ENCODE results near the gene MED14. TPM values are rescaled to one million over a fixed set of nuclear protein-coding genes. Genes with fewer than 3 reads are reported as not detected.

The MED14 gene
- polyA plus RNA-seq, 2 donors: 7.4 to 9.8 TPM

- Histone ChIP-seq H3K36me3 (ENCODE audit: control insufficient read depth in 2 of 2, insufficient read depth in 2 of 2, low read length in 1 of 2) (peaks cover 0 to 3% of the 10 kb centered on the region in 2 donors), H3K27ac (ENCODE audit: low read depth in 2 of 2, low read length in 1 of 2) (no peak overlapping the region)
These were observed 51.2 kb downstream of the MED14 start for GRCh38 chrX:40684092-40684491.

GRCh38 chrX:40683245-40683644 lies 52.1 kb downstream of the MED14 start:
- Histone ChIP-seq H3K27ac (ENCODE audit: low read depth in 2 of 2, low read length in 1 of 2) (no peak overlapping the region), H3K9me3 (ENCODE audit: control insufficient read depth in 2 of 2, insufficient read depth in 1 of 2, low read depth in 1 of 2, low read length in 1 of 2) (no peaks in the 10 kb centered on the region), H3K4me1 (ENCODE audit: control insufficient read depth in 2 of 2, insufficient read depth in 2 of 2, low read length in 1 of 2) (no peaks in the 10 kb centered on the region), H3K36me3 (ENCODE audit: control insufficient read depth in 2 of 2, insufficient read depth in 2 of 2, low read length in 1 of 2) (peaks cover 0 to 3% of the 10 kb centered on the region in 2 donors), H3K4me3 (ENCODE audit: low read depth in 1 of 2, low read length in 2 of 2) (no peak overlapping the region), H3K27me3 (ENCODE audit: control insufficient read depth in 1 of 2, insufficient read depth in 2 of 2, low read length in 2 of 2) (peaks cover 0 to 6% of the 10 kb centered on the region in 2 donors)
- 92 to 93% methylated on average over 3 of the region's 3 CpGs for WGBS, 2 donors

More at GRCh38 chrX:40684092-40684491, 51.2 kb downstream of the MED14 start:
- no peaks in the 10 kb centered on the region for H3K9me3 ChIP-seq (ENCODE audit: control insufficient read depth in 2 of 2, insufficient read depth in 1 of 2, low read depth in 1 of 2, low read length in 1 of 2)
- 92 to 95% methylated on average over 1 of the region's 1 CpG for WGBS, 2 donors
- H3K4me1 ChIP-seq (ENCODE audit: control insufficient read depth in 2 of 2, insufficient read depth in 2 of 2, low read length in 1 of 2): no peaks in the 10 kb centered on the region
- peaks cover 0 to 6% of the 10 kb centered on the region in 2 donors for H3K27me3 ChIP-seq (ENCODE audit: control insufficient read depth in 1 of 2, insufficient read depth in 2 of 2, low read length in 2 of 2)
- no peak overlapping the region for H3K4me3 ChIP-seq (ENCODE audit: low read depth in 1 of 2, low read length in 2 of 2)

DNA sequence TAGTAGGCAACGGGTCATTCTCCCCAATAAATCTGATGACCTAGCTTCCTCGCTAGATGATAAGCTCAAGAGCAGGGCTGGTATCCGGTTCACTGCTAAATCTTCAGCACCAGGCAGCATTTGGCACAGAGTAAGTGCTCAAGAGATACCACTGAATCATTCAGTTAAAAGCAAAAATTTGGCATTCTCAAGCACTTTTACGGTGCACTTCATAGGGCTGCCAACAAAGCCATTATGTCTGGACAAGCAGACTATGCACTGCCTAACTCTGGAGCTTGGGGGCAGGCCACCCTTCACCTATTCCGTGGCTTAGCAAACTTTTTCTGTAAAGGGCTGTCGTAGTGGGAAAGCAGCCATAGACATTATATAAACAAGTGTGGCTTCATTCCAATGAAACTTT lies 64.2 kb downstream of the MED14 start:
- no peaks in the 10 kb centered on the region for H3K27me3 ChIP-seq (ENCODE audit: control insufficient read depth in 1 of 2, insufficient read depth in 2 of 2, low read length in 2 of 2)
- H3K9me3 ChIP-seq (ENCODE audit: control insufficient read depth in 2 of 2, insufficient read depth in 1 of 2, low read depth in 1 of 2, low read length in 1 of 2): no peaks in the 10 kb centered on the region
- WGBS, 2 donors: 49 to 60% methylated on average over 6 of the region's 6 CpGs
- H3K27ac ChIP-seq (ENCODE audit: low read depth in 2 of 2, low read length in 1 of 2): no peak overlapping the region
- H3K4me3 ChIP-seq (ENCODE audit: low read depth in 1 of 2, low read length in 2 of 2): no peak overlapping the region
- H3K36me3 ChIP-seq (ENCODE audit: control insufficient read depth in 2 of 2, insufficient read depth in 2 of 2, low read length in 1 of 2): peaks cover 7 to 9% of the 10 kb centered on the region in 2 donors
- H3K4me1 ChIP-seq (ENCODE audit: control insufficient read depth in 2 of 2, insufficient read depth in 2 of 2, low read length in 1 of 2): no peaks in the 10 kb centered on the region

GRCh38 chrX:40663880-40664630 lies 71.3 kb downstream of the MED14 start:
- H3K36me3 ChIP-seq (ENCODE audit: control insufficient read depth in 2 of 2, insufficient read depth in 2 of 2, low read length in 1 of 2): peaks cover 2 to 14% of the 10 kb centered on the region in 2 donors
- 54 to 69% methylated on average over 6 of the region's 6 CpGs for WGBS, 2 donors
- H3K9me3 ChIP-seq (ENCODE audit: control insufficient read depth in 2 of 2, insufficient read depth in 1 of 2, low read depth in 1 of 2, low read length in 1 of 2): no peaks in the 10 kb centered on the region
- H3K4me1 ChIP-seq (ENCODE audit: control insufficient read depth in 2 of 2, insufficient read depth in 2 of 2, low read length in 1 of 2): no peaks in the 10 kb centered on the region
- no peak overlapping the region for H3K27ac ChIP-seq (ENCODE audit: low read depth in 2 of 2, low read length in 1 of 2)
- H3K27me3 ChIP-seq (ENCODE audit: control insufficient read depth in 1 of 2, insufficient read depth in 2 of 2, low read length in 2 of 2): no peaks in the 10 kb centered on the region
- H3K4me3 ChIP-seq (ENCODE audit: low read depth in 1 of 2, low read length in 2 of 2): no peak overlapping the region

- peaks cover 2 to 14% of the 10 kb centered on the region in 2 donors for H3K36me3 ChIP-seq (ENCODE audit: control insufficient read depth in 2 of 2, insufficient read depth in 2 of 2, low read length in 1 of 2)
- no peaks in the 10 kb centered on the region for H3K4me1 ChIP-seq (ENCODE audit: control insufficient read depth in 2 of 2, insufficient read depth in 2 of 2, low read length in 1 of 2)
- H3K27ac ChIP-seq (ENCODE audit: low read depth in 2 of 2, low read length in 1 of 2): no peak overlapping the region
- no peaks in the 10 kb centered on the region for H3K27me3 ChIP-seq (ENCODE audit: control insufficient read depth in 1 of 2, insufficient read depth in 2 of 2, low read length in 2 of 2)
- WGBS, 2 donors: 94 to 97% methylated on average over 3 of the region's 3 CpGs
- H3K9me3 ChIP-seq (ENCODE audit: control insufficient read depth in 2 of 2, insufficient read depth in 1 of 2, low read depth in 1 of 2, low read length in 1 of 2): no peaks in the 10 kb centered on the region
- H3K4me3 ChIP-seq (ENCODE audit: low read depth in 1 of 2, low read length in 2 of 2): no peak overlapping the region
These were observed 72.1 kb downstream of the MED14 start for GRCh38 chrX:40663078-40663740.

GRCh38 chrX:40661489-40661888 lies 73.9 kb downstream of the MED14 start:
- Histone ChIP-seq H3K9me3 (ENCODE audit: control insufficient read depth in 2 of 2, insufficient read depth in 1 of 2, low read depth in 1 of 2, low read length in 1 of 2) (no peaks in the 10 kb centered on the region), H3K4me3 (ENCODE audit: low read depth in 1 of 2, low read length in 2 of 2) (no peak overlapping the region), H3K27ac (ENCODE audit: low read depth in 2 of 2, low read length in 1 of 2) (no peak overlapping the region), H3K4me1 (ENCODE audit: control insufficient read depth in 2 of 2, insufficient read depth in 2 of 2, low read length in 1 of 2) (no peaks in the 10 kb centered on the region), H3K36me3 (ENCODE audit: control insufficient read depth in 2 of 2, insufficient read depth in 2 of 2, low read length in 1 of 2) (peaks cover 2 to 7% of the 10 kb centered on the region in 2 donors), H3K27me3 (ENCODE audit: control insufficient read depth in 1 of 2, insufficient read depth in 2 of 2, low read length in 2 of 2) (no peaks in the 10 kb centered on the region)
- 72 to 88% methylated on average over 2 of the region's 2 CpGs for WGBS, 2 donors

- Histone ChIP-seq H3K36me3 (ENCODE audit: control insufficient read depth in 2 of 2, insufficient read depth in 2 of 2, low read length in 1 of 2) (peaks cover 2 to 5% of the 10 kb centered on the region in 2 donors), H3K27ac (ENCODE audit: low read depth in 2 of 2, low read length in 1 of 2) (no peak overlapping the region), H3K4me1 (ENCODE audit: control insufficient read depth in 2 of 2, insufficient read depth in 2 of 2, low read length in 1 of 2) (no peaks in the 10 kb centered on the region), H3K4me3 (ENCODE audit: low read depth in 1 of 2, low read length in 2 of 2) (no peak overlapping the region), H3K9me3 (ENCODE audit: control insufficient read depth in 2 of 2, insufficient read depth in 1 of 2, low read depth in 1 of 2, low read length in 1 of 2) (no peaks in the 10 kb centered on the region), H3K27me3 (ENCODE audit: control insufficient read depth in 1 of 2, insufficient read depth in 2 of 2, low read length in 2 of 2) (no peaks in the 10 kb centered on the region)
- 91 to 93% methylated on average over 5 of the region's 5 CpGs for WGBS, 2 donors
These were observed 75.0 kb downstream of the MED14 start for GRCh38 chrX:40660381-40660780.

DNA sequence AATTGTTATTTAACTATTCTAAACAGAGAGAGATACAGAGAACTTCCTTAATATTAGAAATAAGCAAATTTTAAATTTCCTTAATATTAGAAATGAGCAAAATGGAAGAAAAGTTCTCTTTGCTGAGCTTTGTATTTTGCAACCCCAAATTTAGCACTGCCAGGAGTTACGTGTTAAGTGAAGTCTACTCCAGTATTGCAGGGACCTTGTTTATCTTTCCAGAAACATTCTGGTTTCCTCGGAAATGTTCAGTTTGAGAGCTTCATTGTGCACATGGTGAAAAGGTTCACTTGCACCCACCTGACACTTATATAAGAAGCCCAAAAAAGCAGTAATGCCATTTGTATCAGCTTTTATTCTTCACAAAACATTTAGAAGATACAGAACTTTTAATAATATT lies 81.8 kb downstream of the MED14 start:
- H3K4me3 ChIP-seq (ENCODE audit: low read depth in 1 of 2, low read length in 2 of 2): no peak overlapping the region
- H3K9me3 ChIP-seq (ENCODE audit: control insufficient read depth in 2 of 2, insufficient read depth in 1 of 2, low read depth in 1 of 2, low read length in 1 of 2): no peaks in the 10 kb centered on the region
- H3K36me3 ChIP-seq (ENCODE audit: control insufficient read depth in 2 of 2, insufficient read depth in 2 of 2, low read length in 1 of 2): no peaks in the 10 kb centered on the region
- H3K27ac ChIP-seq (ENCODE audit: low read depth in 2 of 2, low read length in 1 of 2): no peak overlapping the region
- 64 to 76% methylated on average over 2 of the region's 2 CpGs for WGBS, 2 donors
- no peaks in the 10 kb centered on the region for H3K4me1 ChIP-seq (ENCODE audit: control insufficient read depth in 2 of 2, insufficient read depth in 2 of 2, low read length in 1 of 2)
- no peaks in the 10 kb centered on the region for H3K27me3 ChIP-seq (ENCODE audit: control insufficient read depth in 1 of 2, insufficient read depth in 2 of 2, low read length in 2 of 2)

GRCh38 chrX:40652664-40653063 lies 82.7 kb downstream of the MED14 start:
- 79 to 100% methylated on average over 1 of the region's 1 CpG for WGBS, 2 donors
- Histone ChIP-seq H3K27me3 (ENCODE audit: control insufficient read depth in 1 of 2, insufficient read depth in 2 of 2, low read length in 2 of 2) (no peaks in the 10 kb centered on the region), H3K9me3 (ENCODE audit: control insufficient read depth in 2 of 2, insufficient read depth in 1 of 2, low read depth in 1 of 2, low read length in 1 of 2) (no peaks in the 10 kb centered on the region), H3K4me1 (ENCODE audit: control insufficient read depth in 2 of 2, insufficient read depth in 2 of 2, low read length in 1 of 2) (no peaks in the 10 kb centered on the region), H3K27ac (ENCODE audit: low read depth in 2 of 2, low read length in 1 of 2) (no peak overlapping the region), H3K36me3 (ENCODE audit: control insufficient read depth in 2 of 2, insufficient read depth in 2 of 2, low read length in 1 of 2) (no peaks in the 10 kb centered on the region), H3K4me3 (ENCODE audit: low read depth in 1 of 2, low read length in 2 of 2) (no peak overlapping the region)
